H9 (cell line): ENCODE data around the gene HS6ST2. TPM values are rescaled to one million over a fixed set of nuclear protein-coding genes. Genes with fewer than 3 reads are reported as not detected.
"Not testable (repeated sequence)": the region's sequence is repeated elsewhere in the genome, so short reads cannot be mapped to it uniquely, and the experiment has no call there.

Source experiments
- DNase-seq: peaks from one replicate; pipeline ENCODE4 v3.0.0-alpha.2; 2017
- H2AFZ ChIP-seq: one replicate; pipeline ENCODE4 v1.6.1; 2013; ENCODE audit warnings: mild to moderate bottlenecking, low read length, control low read depth, moderate library complexity
- H2AK5ac ChIP-seq: 2 replicates; pipeline ENCODE4 v1.6.1; 2013; ENCODE audit warnings: low read length, control low read depth, mixed read lengths; ENCODE audit not compliant: insufficient read length
- H2BK120ac ChIP-seq: one replicate; pipeline ENCODE4 v1.6.1; 2013; ENCODE audit warnings: low read depth, mild to moderate bottlenecking, low read length, control low read depth, inconsistent platforms; ENCODE audit not compliant: poor library complexity, severe bottlenecking
- H2BK12ac ChIP-seq: 2 replicates; pipeline ENCODE4 v1.6.1; 2013; ENCODE audit warnings: low read length, control low read depth, mixed read lengths, low read depth; ENCODE audit not compliant: insufficient read length
- H2BK15ac ChIP-seq: 2 replicates; pipeline ENCODE4 v1.6.1; 2013; ENCODE audit warnings: low read depth, low read length, control low read depth
- H2BK20ac ChIP-seq: one replicate; pipeline ENCODE4 v1.6.1; 2013; ENCODE audit warnings: low read depth, mild to moderate bottlenecking, low read length, control low read depth, inconsistent platforms; ENCODE audit not compliant: poor library complexity, severe bottlenecking
- H2BK5ac ChIP-seq: 2 replicates; pipeline ENCODE4 v1.6.1; 2013; ENCODE audit warnings: low read length, control low read depth, mixed read lengths; ENCODE audit not compliant: insufficient read length
- H3K14ac ChIP-seq: 2 replicates; pipeline ENCODE4 v1.6.1; 2013; ENCODE audit warnings: low read length, control low read depth; ENCODE audit not compliant: insufficient read depth
- H3K18ac ChIP-seq: 2 replicates; pipeline ENCODE4 v1.6.1; 2013; ENCODE audit warnings: low read depth, mild to moderate bottlenecking, mixed read lengths, low read length, control low read depth; ENCODE audit not compliant: insufficient read length
- H3K23ac ChIP-seq: 2 replicates; pipeline ENCODE4 v1.6.1; 2013; ENCODE audit warnings: low read length, control low read depth, mixed read lengths, low read depth; ENCODE audit not compliant: insufficient read length
- H3K23me2 ChIP-seq: 2 replicates; pipeline ENCODE4 v1.6.1; 2013; ENCODE audit warnings: low read depth, mild to moderate bottlenecking, mixed read lengths, low read length, control low read depth; ENCODE audit not compliant: insufficient read length, poor library complexity, severe bottlenecking
- H3K27ac ChIP-seq: 2 replicates; pipeline ENCODE4 v1.5.1; 2013; ENCODE audit warnings: low read length, control low read depth, mixed read lengths, low read depth; ENCODE audit not compliant: insufficient read length
- H3K27me3 ChIP-seq: 2 replicates; pipeline ENCODE4 v1.6.1; 2013; ENCODE audit warnings: low read length, control low read depth, inconsistent platforms; ENCODE audit not compliant: insufficient read depth
- H3K4ac ChIP-seq: 2 replicates; pipeline ENCODE4 v1.6.1; 2013; ENCODE audit warnings: low read depth, mild to moderate bottlenecking, control low read depth, inconsistent platforms, low read length, moderate library complexity
- H3K4me1 ChIP-seq: 2 replicates; pipeline ENCODE4 v1.6.1; 2013; ENCODE audit warnings: low read length, control low read depth, inconsistent platforms; ENCODE audit not compliant: insufficient read depth
- H3K4me2 ChIP-seq: 2 replicates; pipeline ENCODE4 v1.6.1; 2013; ENCODE audit warnings: low read length, control low read depth, mixed read lengths; ENCODE audit not compliant: insufficient read length, insufficient read depth
- H3K56ac ChIP-seq: 2 replicates; pipeline ENCODE4 v1.6.1; 2013; ENCODE audit warnings: low read depth, mild to moderate bottlenecking, mixed read lengths, low read length, control low read depth; ENCODE audit not compliant: insufficient read length
- H3K79me1 ChIP-seq: 2 replicates; pipeline ENCODE4 v1.6.1; 2013; ENCODE audit warnings: low read depth, mild to moderate bottlenecking, moderate library complexity, low read length, control low read depth, inconsistent platforms; ENCODE audit not compliant: insufficient read depth, poor library complexity, severe bottlenecking
- H3K79me2 ChIP-seq: 2 replicates; pipeline ENCODE4 v1.6.1; 2013; ENCODE audit warnings: low read length, control low read depth, inconsistent platforms; ENCODE audit not compliant: insufficient read depth
- H3K9ac ChIP-seq: 2 replicates; pipeline ENCODE4 v1.6.1; 2013; ENCODE audit warnings: low read length, control low read depth, mixed read lengths; ENCODE audit not compliant: insufficient read length; ENCODE audit errors: extremely low read depth
- H3K9me3 ChIP-seq: one replicate; pipeline ENCODE4 v1.6.1; 2013; ENCODE audit warnings: low read depth, low read length, inconsistent platforms; ENCODE audit not compliant: control insufficient read depth
- H3T11ph ChIP-seq: one replicate; pipeline ENCODE4 v1.6.1; 2013; ENCODE audit warnings: mild to moderate bottlenecking, low read length, control low read depth, inconsistent platforms
- H4K20me1 ChIP-seq: one replicate; pipeline ENCODE4 v1.6.1; 2013; ENCODE audit not compliant: control insufficient read depth, insufficient read length, insufficient read depth
- H4K5ac ChIP-seq: 2 replicates; pipeline ENCODE4 v1.6.1; 2013; ENCODE audit warnings: low read depth, mild to moderate bottlenecking, mixed read lengths, low read length, control low read depth; ENCODE audit not compliant: insufficient read length
- H4K8ac ChIP-seq: replicated peaks from 2 replicates; pipeline ENCODE4 v1.6.1; 2013; ENCODE audit warnings: low read length, control low read depth, mixed read lengths, low read depth; ENCODE audit not compliant: insufficient read length
- H4K91ac ChIP-seq: 2 replicates; pipeline ENCODE4 v1.6.1; 2013; ENCODE audit warnings: low read depth, mild to moderate bottlenecking, moderate library complexity, mixed read lengths, low read length, control low read depth; ENCODE audit not compliant: insufficient read length
- H3K27ac Mint-ChIP-seq, 3 experiments: 2 replicates in 2 of 3; 3 replicates in 1 of 3; pipeline ENCODE4 v1.8.0; 2020 to 2021; ENCODE audit warnings: mixed read lengths in 3 of 3, mild to moderate bottlenecking in 1 of 3, moderate library complexity in 1 of 3
- H3K27me3 Mint-ChIP-seq: 2 replicates; pipeline ENCODE4 v1.8.0; 2021; ENCODE audit warnings: low read depth, mild to moderate bottlenecking, moderate library complexity, mixed read lengths
- H3K36me3 Mint-ChIP-seq, 3 experiments: 2 replicates in 2 of 3; 3 replicates in 1 of 3; pipeline ENCODE4 v1.8.0; 2020 to 2021; ENCODE audit warnings: low read depth in 3 of 3, mixed read lengths in 3 of 3; ENCODE audit not compliant: insufficient read depth in 1 of 3
- H3K4me1 Mint-ChIP-seq, 2 experiments: 2 replicates each; pipeline ENCODE4 v1.8.0; 2020; ENCODE audit warnings: mixed read lengths in 2 of 2
- H3K4me3 Mint-ChIP-seq, 2 experiments: 2 replicates in 1 of 2; 3 replicates in 1 of 2; pipeline ENCODE4 v1.8.0; 2020 to 2021; ENCODE audit warnings: mild to moderate bottlenecking in 2 of 2, mixed read lengths in 2 of 2, moderate library complexity in 1 of 2
- H3K9me3 Mint-ChIP-seq, 2 experiments: 2 replicates in 1 of 2; 3 replicates in 1 of 2; pipeline ENCODE4 v1.8.0; 2020; ENCODE audit warnings: mild to moderate bottlenecking in 2 of 2, mixed read lengths in 2 of 2, moderate library complexity in 1 of 2
- WGBS: extraction: QIAGEN DNeasy Blood & Tissue Kit; methylation state at CpG from one replicate; pipeline ENCODE4 v1.1.7; 2013; ENCODE audit warnings: missing lambda C conversion rate, low lambda C conversion rate, mixed read lengths; ENCODE audit not compliant: insufficient read length; ENCODE audit errors: extremely low coverage; 5-methylcytosine and 5-hydroxymethylcytosine counted together
- total RNA-seq: library from RNA; stranded (reverse); gene quantifications from 2 replicates; pipeline ENCODE4 v1.2.1, GENCODE V29; 2021
- TF ChIP-seq, protein P1 (sequence below): fragments of 200-600 bp; sonication (generic); conservative IDR thresholded peaks from 3 replicates; pipeline ENCODE4 v1.8.0; 2021; ENCODE audit warnings: antibody characterized with exemption, mild to moderate bottlenecking

Gene HS6ST2
- total RNA-seq, 1 experiment from 2014 or later, result 4.8 TPM

DNA sequence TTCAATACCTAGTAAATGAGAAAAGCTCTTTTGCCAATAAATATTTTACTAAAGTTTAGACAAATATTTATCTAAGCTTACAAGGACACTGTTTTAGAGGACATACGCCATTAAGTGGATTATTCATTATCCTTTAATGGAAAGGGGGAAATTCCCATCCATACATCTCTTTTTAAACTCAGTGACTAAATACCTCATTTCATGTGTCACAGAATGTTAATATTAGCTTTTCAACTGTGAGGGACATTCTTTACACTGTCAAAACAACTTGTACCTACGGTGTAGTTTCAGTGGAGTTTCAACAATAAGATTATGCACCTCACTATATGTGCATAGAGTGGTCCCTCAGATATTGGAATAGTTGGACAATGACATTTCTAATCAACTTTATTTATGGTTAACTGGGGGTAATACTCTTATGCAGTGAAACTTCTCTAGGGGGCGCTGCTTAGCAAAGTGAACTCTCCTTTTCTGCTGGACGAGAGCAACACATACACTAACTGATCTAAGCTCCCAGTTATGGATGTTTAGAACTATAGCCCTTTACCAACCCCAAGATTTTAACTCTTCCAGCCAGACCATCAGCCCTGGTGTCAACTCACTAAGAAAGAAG, 9.7 kb downstream of the HS6ST2 start:
- H3K23me2 ChIP-seq, result no peaks in the 10 kb centered on the region
- DNase-seq, result no peak
- no peaks in the 10 kb centered on the region for H3K9me3 ChIP-seq
- H4K5ac ChIP-seq, result no peak overlapping the region
- TF ChIP-seq, protein P1, sequence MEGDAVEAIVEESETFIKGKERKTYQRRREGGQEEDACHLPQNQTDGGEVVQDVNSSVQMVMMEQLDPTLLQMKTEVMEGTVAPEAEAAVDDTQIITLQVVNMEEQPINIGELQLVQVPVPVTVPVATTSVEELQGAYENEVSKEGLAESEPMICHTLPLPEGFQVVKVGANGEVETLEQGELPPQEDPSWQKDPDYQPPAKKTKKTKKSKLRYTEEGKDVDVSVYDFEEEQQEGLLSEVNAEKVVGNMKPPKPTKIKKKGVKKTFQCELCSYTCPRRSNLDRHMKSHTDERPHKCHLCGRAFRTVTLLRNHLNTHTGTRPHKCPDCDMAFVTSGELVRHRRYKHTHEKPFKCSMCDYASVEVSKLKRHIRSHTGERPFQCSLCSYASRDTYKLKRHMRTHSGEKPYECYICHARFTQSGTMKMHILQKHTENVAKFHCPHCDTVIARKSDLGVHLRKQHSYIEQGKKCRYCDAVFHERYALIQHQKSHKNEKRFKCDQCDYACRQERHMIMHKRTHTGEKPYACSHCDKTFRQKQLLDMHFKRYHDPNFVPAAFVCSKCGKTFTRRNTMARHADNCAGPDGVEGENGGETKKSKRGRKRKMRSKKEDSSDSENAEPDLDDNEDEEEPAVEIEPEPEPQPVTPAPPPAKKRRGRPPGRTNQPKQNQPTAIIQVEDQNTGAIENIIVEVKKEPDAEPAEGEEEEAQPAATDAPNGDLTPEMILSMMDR, result peak; percentile 85
- no peak overlapping the region for H2BK20ac ChIP-seq
- H3K56ac ChIP-seq, result no peak overlapping the region
- H3K14ac ChIP-seq, result no peak overlapping the region
- no CpG with 5 or more reads among the region's 4 CpGs for WGBS
- no peaks in the 10 kb centered on the region for H3K79me1 ChIP-seq
- H4K8ac ChIP-seq, result no peak overlapping the region
- no peak overlapping the region for H3K4ac ChIP-seq
- H2BK15ac ChIP-seq, result no peak overlapping the region
- H3K27me3 ChIP-seq, result no peaks in the 10 kb centered on the region
- H3T11ph ChIP-seq, result no peak overlapping the region
- no peak overlapping the region for H2BK12ac ChIP-seq
- H3K4me2 ChIP-seq, result no peak overlapping the region
- Mint-ChIP-seq H3K36me3 (peaks cover 0 to 8% (median 4%) of the 10 kb centered on the region in 3 experiments; a peak in 4 of 7 replicates), H3K27me3 (peaks cover 17% of the 10 kb centered on the region), H3K27ac (no peak overlapping the region), H3K9me3 (peaks cover 6 to 16% of the 10 kb centered on the region in 2 experiments), H3K4me3 (no peak overlapping the region), H3K4me1 (peaks cover 6 to 13% of the 10 kb centered on the region in 2 experiments)
- H2AFZ ChIP-seq, result no peak overlapping the region
- no peak overlapping the region for H4K91ac ChIP-seq
- H2AK5ac ChIP-seq, result no peak overlapping the region
- peaks cover 6% of the 10 kb centered on the region; the same call in 1 of the 2 replicates for H3K4me1 ChIP-seq
- no peak overlapping the region for H3K9ac ChIP-seq
- H3K27ac ChIP-seq, result no peak overlapping the region
- H3K23ac ChIP-seq, result no peak overlapping the region
- no peaks in the 10 kb centered on the region for H3K79me2 ChIP-seq
- H2BK5ac ChIP-seq, result no peak overlapping the region
- H3K18ac ChIP-seq, result no peak overlapping the region
- H4K20me1 ChIP-seq, result no peaks in the 10 kb centered on the region
- H2BK120ac ChIP-seq, result no peak overlapping the region

DNA sequence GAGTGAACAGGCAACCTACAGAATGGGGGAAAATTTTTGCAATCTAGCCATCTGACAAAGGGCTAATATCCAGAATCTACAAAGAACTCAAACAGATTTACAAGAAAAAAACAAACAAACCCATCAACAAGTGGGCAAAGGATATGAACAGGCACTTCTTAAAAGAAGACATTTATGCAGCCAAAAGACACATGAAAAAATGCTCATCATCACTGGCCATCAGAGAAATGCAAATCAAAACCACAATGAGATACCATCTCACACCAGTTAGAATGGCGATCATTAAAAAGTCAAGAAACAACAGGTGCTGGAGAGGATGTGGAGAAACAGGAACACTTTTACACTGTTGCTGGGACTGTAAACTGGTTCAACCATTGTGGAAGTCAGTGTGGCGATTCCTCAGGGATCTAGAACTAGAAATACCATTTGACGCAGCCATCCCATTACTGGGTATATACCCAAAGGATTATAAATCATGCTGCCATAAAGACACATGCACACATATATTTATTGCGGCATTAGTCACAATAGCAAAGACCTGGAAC, 13.3 kb downstream of the HS6ST2 start:
- not testable (repeated sequence) for H3K79me2 ChIP-seq, H3K14ac ChIP-seq, H2BK15ac ChIP-seq, DNase-seq, H3K56ac ChIP-seq, H3K36me3 Mint-ChIP-seq, H3K27me3 ChIP-seq, H2BK12ac ChIP-seq, H3K9ac ChIP-seq, H3K4me1 ChIP-seq, H3K27ac Mint-ChIP-seq, H4K20me1 ChIP-seq, H3K4me3 Mint-ChIP-seq, H3K4me2 ChIP-seq, H3K18ac ChIP-seq, H4K8ac ChIP-seq, H2AK5ac ChIP-seq, H3T11ph ChIP-seq, H2BK5ac ChIP-seq, H2BK20ac ChIP-seq, H3K4ac ChIP-seq, H3K23ac ChIP-seq, H3K79me1 ChIP-seq, H3K27ac ChIP-seq, H4K5ac ChIP-seq, H4K91ac ChIP-seq, H3K9me3 ChIP-seq, H3K23me2 ChIP-seq, H2AFZ ChIP-seq, H2BK120ac ChIP-seq, H3K27me3 Mint-ChIP-seq
- Mint-ChIP-seq H3K9me3 (peaks cover 6 to 16% of the 10 kb centered on the region in 2 experiments), H3K4me1 (peaks cover 11 to 16% of the 10 kb centered on the region in 2 experiments)
- no CpG with 5 or more reads among the region's 4 CpGs for WGBS
